Fibroblast of lung (primary cell): ENCODE data around the gene CTAG2. TPM values are rescaled to one million over a fixed set of nuclear protein-coding genes. Genes with fewer than 3 reads are reported as not detected.

ENCODE experiments used
- DNase-seq, 2 donors: peaks; one replicate each; pipeline versions ENCODE4 v3.0.0 to v3.0.0-alpha.2; 2010; ENCODE audit warnings: low read depth in 2 of 2
- H2AFZ ChIP-seq: 2 replicates; pipeline ENCODE4 v1.5.1; 2012; ENCODE audit warnings: low read length, control low read depth, inconsistent platforms
- H3K27ac ChIP-seq: 2 replicates; pipeline ENCODE4 v1.5.1; 2011; ENCODE audit warnings: low read length, control low read depth; ENCODE audit not compliant: insufficient read depth
- H3K27me3 ChIP-seq: 2 replicates; pipeline ENCODE4 v1.5.1; 2011; ENCODE audit warnings: mild to moderate bottlenecking, low read length; ENCODE audit not compliant: control insufficient read depth, insufficient read depth
- H3K36me3 ChIP-seq: 2 replicates; pipeline ENCODE4 v1.5.1; 2011; ENCODE audit warnings: low read length; ENCODE audit not compliant: control insufficient read depth, insufficient read depth
- H3K4me1 ChIP-seq: 2 replicates; pipeline ENCODE4 v1.5.1; 2011; ENCODE audit warnings: low read length; ENCODE audit not compliant: control insufficient read depth, insufficient read depth; ENCODE audit errors: extremely low read depth
- H3K4me2 ChIP-seq: 2 replicates; pipeline ENCODE4 v1.5.1; 2011; ENCODE audit warnings: low read length, control low read depth; ENCODE audit not compliant: insufficient read depth; ENCODE audit errors: extremely low read depth
- H3K4me3 ChIP-seq, 4 experiments: fragments of 200-600 bp in 1 of 4; sonication (generic) in 1 of 4; replicated peaks in 1 of 4; 2 replicates each; pipeline ENCODE4 v1.5.1; 2011 to 2016; ENCODE audit warnings: low read length in 4 of 4, low read depth in 3 of 4, mild to moderate bottlenecking in 3 of 4, control low read depth in 2 of 4, inconsistent platforms in 1 of 4, mixed read lengths in 1 of 4; ENCODE audit not compliant: insufficient read depth in 1 of 4; ENCODE audit errors: control extremely low read depth in 1 of 4
- H3K79me2 ChIP-seq: 2 replicates; pipeline ENCODE4 v1.5.1; 2012; ENCODE audit warnings: mild to moderate bottlenecking, low read length, inconsistent platforms; ENCODE audit not compliant: control insufficient read depth, insufficient read depth
- H3K9ac ChIP-seq: 2 replicates; pipeline ENCODE4 v1.5.1; 2011; ENCODE audit warnings: mild to moderate bottlenecking, low read length, control low read depth; ENCODE audit not compliant: insufficient read depth
- H3K9me3 ChIP-seq: 2 replicates; pipeline ENCODE4 v1.5.1; 2012; ENCODE audit warnings: low read depth, low read length; ENCODE audit not compliant: control insufficient read depth, insufficient read depth
- H4K20me1 ChIP-seq: 2 replicates; pipeline ENCODE4 v1.5.1; 2011; ENCODE audit warnings: low read length; ENCODE audit not compliant: control insufficient read depth, insufficient read depth; ENCODE audit errors: extremely low read depth
- CTCF ChIP-seq, 2 donors: IDR thresholded peaks in 1 of 2; conservative IDR thresholded peaks in 1 of 2; 1 replicate in 1 of 2; 2 replicates in 1 of 2; pipeline ENCODE4 v1.5.1; 2011 to 2012; ENCODE audit warnings: low read length in 2 of 2, control low read depth in 1 of 2, inconsistent platforms in 1 of 2, low read depth in 1 of 2, mild to moderate bottlenecking in 1 of 2
- EZH2 ChIP-seq: IDR thresholded peaks from 2 replicates; pipeline ENCODE4 v1.5.1; 2012; ENCODE audit warnings: low read length, control low read depth, mild to moderate bottlenecking; ENCODE audit errors: missing control alignments
- polyA plus RNA-seq, 2 donors: library from polyadenylated mRNA; depleted of rRNA in 1 of 2; stranded (reverse) in 1 of 2; unstranded in 1 of 2; fragments of >200 nt; gene quantifications; 2 replicates each; pipeline ENCODE4 v1.2.1, GENCODE V29; 2011 to 2012; ENCODE audit warnings: missing spikeins in 1 of 2
- total RNA-seq: library from RNA; depleted of rRNA; stranded (reverse); fragments of >200 nt; gene quantifications from 2 replicates; pipeline ENCODE4 v1.2.1, GENCODE V29; 2014

CTAG2 gene
- total and polyA plus RNA-seq, 2 donors (not counting 1 experiment from before 2014, with no cell fraction given), result not detected

DNA sequence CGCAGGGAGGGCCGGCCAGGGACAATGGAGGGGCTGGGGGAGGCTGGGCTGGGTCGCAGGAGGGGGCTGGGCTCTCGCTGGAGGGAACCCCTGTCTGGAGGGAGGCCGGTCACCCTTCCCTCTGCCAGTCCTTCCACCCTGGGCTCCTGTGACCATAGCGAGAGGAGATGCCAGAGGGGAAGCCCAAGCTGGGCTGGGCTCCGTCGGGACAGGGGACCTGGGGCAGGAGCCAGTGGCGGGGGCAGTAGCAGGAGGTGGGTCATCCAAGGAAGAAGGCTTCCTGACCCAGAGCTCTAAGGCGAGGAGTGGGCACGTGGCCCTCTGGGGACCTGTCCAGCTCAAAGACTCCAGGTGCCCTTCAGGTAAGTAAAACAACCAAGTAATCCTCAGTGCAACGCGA is 51.2 kb downstream of the CTAG2 start:
- Histone ChIP-seq H3K4me1 (no peaks in the 10 kb centered on the region), H3K27me3 (no peaks in the 10 kb centered on the region), H3K4me3 (no peak overlapping the region), H2AFZ (no peak overlapping the region), H3K79me2 (no peaks in the 10 kb centered on the region), H3K27ac (no peak overlapping the region), H4K20me1 (no peaks in the 10 kb centered on the region), H3K4me2 (no peak overlapping the region), H3K36me3 (no peaks in the 10 kb centered on the region), H3K9ac (no peak overlapping the region), H3K9me3 (no peaks in the 10 kb centered on the region)
- no peak for TF ChIP-seq CTCF (conservative IDR thresholded peaks at IDR 0.05 in 1 of 2, IDR thresholded peaks at IDR 0.05 in 1 of 2; ENCODE audit: low read depth in 1 of 2, low read length in 2 of 2)
- TF ChIP-seq EZH2, result no peak
- no peak for DNase-seq

Other genes starting within 250 kb of the CTAG2 start
- gene DNASE1L1, start 244.3 kb downstream of the CTAG2 start, total RNA-seq, result 13.9 and 38.5 TPM in 2 replicates
- 11.3 and 13.6 TPM in 2 replicates for gene DNASE1L1, start 244.3 kb downstream of the CTAG2 start, polyA plus RNA-seq
- gene TAFAZZIN, start 242.0 kb downstream of the CTAG2 start, total RNA-seq, result 17.7 and 21.6 TPM in 2 replicates
- 11.2 and 12.1 TPM in 2 replicates for gene TAFAZZIN, start 242.0 kb downstream of the CTAG2 start, polyA plus RNA-seq
- gene ATP6AP1, start 224.9 kb downstream of the CTAG2 start, total RNA-seq, result 38.8 and 59.8 TPM in 2 replicates
- 86.9 and 89.7 TPM in 2 replicates for gene ATP6AP1, start 224.9 kb downstream of the CTAG2 start, polyA plus RNA-seq
- 53.2 and 86.5 TPM in 2 replicates for gene GDI1, start 216.4 kb downstream of the CTAG2 start, total RNA-seq
- gene GDI1, start 216.4 kb downstream of the CTAG2 start, polyA plus RNA-seq, result 134 and 162 TPM in 2 replicates
- 80.1 and 88.1 TPM in 2 replicates for gene FAM50A, start 209.4 kb downstream of the CTAG2 start, total RNA-seq
- gene FAM50A, start 209.4 kb downstream of the CTAG2 start, polyA plus RNA-seq, result 117 and 123 TPM in 2 replicates
- gene PLXNA3, start 195.3 kb downstream of the CTAG2 start, total RNA-seq, result 11.6 and 17.8 TPM in 2 replicates
- gene PLXNA3, start 195.3 kb downstream of the CTAG2 start, polyA plus RNA-seq, result 18.4 and 24.3 TPM in 2 replicates
- gene LAGE3, start 174.3 kb downstream of the CTAG2 start, total RNA-seq, result 13.4 and 20.5 TPM in 2 replicates
- gene LAGE3, start 174.3 kb downstream of the CTAG2 start, polyA plus RNA-seq, result 6.1 and 6.4 TPM in 2 replicates
- 39.5 and 42.8 TPM in 2 replicates for gene UBL4A, start 167.0 kb downstream of the CTAG2 start, total RNA-seq
- gene UBL4A, start 167.0 kb downstream of the CTAG2 start, polyA plus RNA-seq, result 17.9 and 21.7 TPM in 2 replicates
- gene SLC10A3, start 162.9 kb downstream of the CTAG2 start, total RNA-seq, result 13.9 and 15.2 TPM in 2 replicates
- 15.5 and 16.0 TPM in 2 replicates for gene SLC10A3, start 162.9 kb downstream of the CTAG2 start, polyA plus RNA-seq
- gene FAM3A, start 137.3 kb downstream of the CTAG2 start, total RNA-seq, result 30.0 and 30.2 TPM in 2 replicates
- 16.5 and 17.3 TPM in 2 replicates for gene FAM3A, start 137.3 kb downstream of the CTAG2 start, polyA plus RNA-seq
- gene G6PD, start 106.7 kb downstream of the CTAG2 start, total RNA-seq, result 52.1 and 86.2 TPM in 2 replicates
- gene G6PD, start 106.7 kb downstream of the CTAG2 start, polyA plus RNA-seq, result 109 and 229 TPM in 2 replicates
- 8.7 and 20.1 TPM in 2 replicates for gene IKBKG, start 106.0 kb downstream of the CTAG2 start, total RNA-seq
- 14.8 and 27.8 TPM in 2 replicates for gene IKBKG, start 106.0 kb downstream of the CTAG2 start, polyA plus RNA-seq
- not detected in 2 replicates for gene CTAG1A, start 68.4 kb downstream of the CTAG2 start, total RNA-seq
- not detected in 2 replicates for gene CTAG1A, start 68.4 kb downstream of the CTAG2 start, polyA plus RNA-seq
- gene CTAG1B, start 34.3 kb downstream of the CTAG2 start, total RNA-seq, result not detected in 2 replicates
- not detected in 2 replicates for gene CTAG1B, start 34.3 kb downstream of the CTAG2 start, polyA plus RNA-seq
- 4.1 and 6.4 TPM in 2 replicates for gene GAB3, start 97.5 kb upstream of the CTAG2 start, total RNA-seq
- gene GAB3, start 97.5 kb upstream of the CTAG2 start, polyA plus RNA-seq, result 2.8 and 2.9 TPM in 2 replicates
- 30.2 and 31.1 TPM in 2 replicates for gene DKC1, start 109.3 kb upstream of the CTAG2 start, total RNA-seq
- gene DKC1, start 109.3 kb upstream of the CTAG2 start, polyA plus RNA-seq, result 42.4 and 66.8 TPM in 2 replicates
- 19.0 and 38.5 TPM in 2 replicates for gene MPP1, start 151.9 kb upstream of the CTAG2 start, total RNA-seq
- gene MPP1, start 151.9 kb upstream of the CTAG2 start, polyA plus RNA-seq, result 27.0 and 51.9 TPM in 2 replicates
- gene SMIM9, start 181.1 kb upstream of the CTAG2 start, total RNA-seq, result not detected in 2 replicates
- not detected in 2 replicates for gene SMIM9, start 181.1 kb upstream of the CTAG2 start, polyA plus RNA-seq
- gene F8A1, start 232.8 kb upstream of the CTAG2 start, total RNA-seq, result 2.3 and 4.8 TPM in 2 replicates
- 3.0 and 5.4 TPM in 2 replicates for gene F8A1, start 232.8 kb upstream of the CTAG2 start, polyA plus RNA-seq